GM21737 (cell line): ENCODE results near the gene CD34.
"Not testable (repeated sequence)": the region's sequence is repeated elsewhere in the genome, so short reads cannot be mapped to it uniquely, and the experiment has no call there.

Experiments used
- ATAC-seq: cut with Tn5 transposase; IDR thresholded peaks from one replicate; pipeline ENCODE4 v1.9.1; 2021; ENCODE audit warnings: mild to moderate bottlenecking, moderate library complexity; ENCODE audit not compliant: unreplicated experiment

CD34 gene

GRCh38 chr1:207933205-207933800 is 22.4 kb upstream of the CD34 start:
- ATAC-seq, result no peak

GRCh38 chr1:207926984-207927383 is 16.1 kb upstream of the CD34 start:
- no peak for ATAC-seq

- ATAC-seq, result not testable (repeated sequence)
These were observed 15.0 kb upstream of the CD34 start for GRCh38 chr1:207925969-207926368.

GRCh38 chr1:207925210-207925609 is 14.3 kb upstream of the CD34 start:
- no peak for ATAC-seq

- ATAC-seq, result no peak
These were observed 12.6 kb upstream of the CD34 start for GRCh38 chr1:207923561-207923960.

GRCh38 chr1:207923121-207923520 is 12.2 kb upstream of the CD34 start:
- ATAC-seq, result no peak

GRCh38 chr1:207922554-207922953 is 11.6 kb upstream of the CD34 start:
- no peak for ATAC-seq

GRCh38 chr1:207921321-207921720 is 10.4 kb upstream of the CD34 start:
- no peak for ATAC-seq

- ATAC-seq, result no peak
These were observed 9.6 kb upstream of the CD34 start for GRCh38 chr1:207920444-207921021.

GRCh38 chr1:207919523-207920170 is 8.7 kb upstream of the CD34 start:
- no peak for ATAC-seq

- ATAC-seq, result no peak
These were observed 7.7 kb upstream of the CD34 start for GRCh38 chr1:207918581-207918980.

- ATAC-seq, result no peak
These were observed 7.1 kb upstream of the CD34 start for GRCh38 chr1:207918011-207918410.

GRCh38 chr1:207917080-207917479 is 6.2 kb upstream of the CD34 start:
- ATAC-seq, result no peak

- no peak for ATAC-seq
These were observed 3.0 kb upstream of the CD34 start for GRCh38 chr1:207913951-207914350.

GRCh38 chr1:207911856-207912760 is 1.2 kb upstream of the CD34 start:
- no peak for ATAC-seq

GRCh38 chr1:207909687-207910086 is 1.2 kb downstream of the CD34 start:
- ATAC-seq, result no peak

GRCh38 chr1:207908107-207908734 is 2.7 kb downstream of the CD34 start:
- no peak for ATAC-seq

- ATAC-seq, result no peak
These were observed 6.5 kb downstream of the CD34 start for GRCh38 chr1:207904391-207904790.

- no peak for ATAC-seq
These were observed 7.2 kb downstream of the CD34 start for GRCh38 chr1:207903767-207904166.

GRCh38 chr1:207903053-207903452 is 7.9 kb downstream of the CD34 start:
- no peak for ATAC-seq

- ATAC-seq, result no peak
These were observed 8.4 kb downstream of the CD34 start for GRCh38 chr1:207902566-207902965.
